Keratinocyte (primary cell): Measurements from ENCODE around the gene HLA-DMA. TPM values are rescaled to one million over a fixed set of nuclear protein-coding genes. Genes with fewer than 3 reads are reported as not detected.

Experiments
- DNase-seq: peaks from one replicate; pipeline ENCODE4 v3.0.0-alpha.2; 2011; ENCODE audit warnings: low read depth, missing footprints, low spot score
- FAIRE-seq: peaks from 2 replicates; lab custom pipeline; 2011; peaks lifted over from hg19 to GRCh38; lab: Jason Lieb, UNC
- H2AFZ ChIP-seq: 2 replicates; pipeline ENCODE4 v1.6.0; 2012; ENCODE audit warnings: low read length, control low read depth, inconsistent platforms; ENCODE audit not compliant: control insufficient read depth
- H3K27ac ChIP-seq: 2 replicates; pipeline ENCODE4 v1.5.1; 2011; ENCODE audit warnings: low read length; ENCODE audit not compliant: control insufficient read depth, insufficient read depth
- H3K27me3 ChIP-seq: 3 replicates; pipeline ENCODE4 v1.6.0; 2011; ENCODE audit warnings: low read length; ENCODE audit not compliant: control insufficient read depth, insufficient read depth; ENCODE audit errors: extremely low read depth
- H3K36me3 ChIP-seq, 2 experiments: 2 replicates in 1 of 2; 3 replicates in 1 of 2; pipeline ENCODE4 v1.5.1; 2011; ENCODE audit warnings: low read length in 2 of 2, mild to moderate bottlenecking in 1 of 2; ENCODE audit not compliant: control insufficient read depth in 2 of 2, insufficient read depth in 2 of 2; ENCODE audit errors: extremely low read depth in 1 of 2
- H3K4me1 ChIP-seq: 3 replicates; pipeline ENCODE4 v1.5.1; 2011; ENCODE audit warnings: low read length; ENCODE audit not compliant: control insufficient read depth, insufficient read depth; ENCODE audit errors: extremely low read depth
- H3K4me2 ChIP-seq: 3 replicates; pipeline ENCODE4 v1.6.0; 2011; ENCODE audit warnings: low read depth, low read length; ENCODE audit not compliant: control insufficient read depth, insufficient read depth; ENCODE audit errors: extremely low read depth
- H3K4me3 ChIP-seq, 3 experiments: fragments of 200-600 bp in 1 of 3; sonication (generic) in 1 of 3; 2 replicates in 2 of 3; 3 replicates in 1 of 3; pipeline ENCODE4 v1.5.1; 2011 to 2016; ENCODE audit warnings: low read length in 3 of 3, mild to moderate bottlenecking in 3 of 3, control low read depth in 2 of 3, inconsistent platforms in 1 of 3, low read depth in 1 of 3, mixed read lengths in 1 of 3, mixed run types in 1 of 3, moderate library complexity in 1 of 3; ENCODE audit not compliant: control insufficient read depth in 2 of 3, insufficient read depth in 2 of 3; ENCODE audit errors: extremely low read depth in 1 of 3
- H3K79me2 ChIP-seq: 2 replicates; pipeline ENCODE4 v1.6.0; 2012; ENCODE audit warnings: low read length; ENCODE audit not compliant: control insufficient read depth, insufficient read depth
- H3K9ac ChIP-seq: 3 replicates; pipeline ENCODE4 v1.6.0; 2011; ENCODE audit warnings: low read length; ENCODE audit not compliant: control insufficient read depth, insufficient read depth; ENCODE audit errors: extremely low read depth
- H3K9me1 ChIP-seq: 3 replicates; pipeline ENCODE4 v1.6.0; 2011; ENCODE audit warnings: low read length; ENCODE audit not compliant: control insufficient read depth, insufficient read depth; ENCODE audit errors: extremely low read depth
- H3K9me3 ChIP-seq: 2 replicates; pipeline ENCODE4 v1.5.1; 2012; ENCODE audit warnings: low read depth, low read length; ENCODE audit not compliant: control insufficient read depth
- H4K20me1 ChIP-seq: 3 replicates; pipeline ENCODE4 v1.6.0; 2011; ENCODE audit warnings: low read length; ENCODE audit not compliant: control insufficient read depth, insufficient read depth; ENCODE audit errors: extremely low read depth
- EZH2 ChIP-seq: IDR thresholded peaks from one replicate; pipeline ENCODE4 v1.6.1; 2012; ENCODE audit warnings: inconsistent platforms, mild to moderate bottlenecking, low read length, moderate library complexity
- dilution Hi-C: fragments of 300-500 bp; cut with MboI; formaldehyde crosslinking; loops from one replicate; pipeline ENCODE4 v1.7.0; 2020; ENCODE audit warnings: low sequenced_read_pairs; ENCODE audit not compliant: extremely low pct_ligation_motif_present
- polyA plus RNA-seq, 5 experiments: library from polyadenylated mRNA; depleted of rRNA in 3 of 5; stranded (reverse) in 3 of 5; stranded (forward) in 1 of 5; unstranded in 1 of 5; fragments of >200 nt; gene quantifications; 1 replicate in 1 of 5; 2 replicates in 3 of 5; 3 replicates in 1 of 5; pipeline versions ENCODE4 v1.2.1 to v1.2.3, GENCODE V29; 2011 to 2012; ENCODE audit warnings: missing spikeins in 2 of 5, low read depth in 1 of 5, low replicate concordance in 1 of 5
- TF ChIP-seq, protein P1 (sequence below), 3 experiments: IDR thresholded peaks in 1 of 3; conservative IDR thresholded peaks in 1 of 3; optimal IDR thresholded peaks in 1 of 3; 2 replicates in 2 of 3; 3 replicates in 1 of 3; pipeline versions ENCODE3 to v1.5.1; 2011; ENCODE audit warnings: low read length in 3 of 3, mild to moderate bottlenecking in 3 of 3, moderate library complexity in 2 of 3, control low read depth in 1 of 3, inconsistent platforms in 1 of 3; ENCODE audit not compliant: insufficient read depth in 2 of 3; ENCODE audit errors: extremely low read depth in 1 of 3

HLA-DMA gene
- polyA plus RNA-seq, 1 donor (not counting 4 experiments of a cell fraction or from before 2014, with no cell fraction given), result 2.6 TPM

GRCh38 chr6:32963866-32964265, 11.0 kb upstream of the HLA-DMA start:
- Histone ChIP-seq H3K36me3 (no peaks in the 10 kb centered on the region), H4K20me1 (no peaks in the 10 kb centered on the region), H3K27ac (no peak overlapping the region), H3K4me1 (peaks cover 8% of the 10 kb centered on the region), H3K9me3 (no peaks in the 10 kb centered on the region), H2AFZ (no peak overlapping the region), H3K4me2 (no peak overlapping the region), H3K4me3 (no peak overlapping the region), H3K9ac (no peak overlapping the region), H3K9me1 (no peaks in the 10 kb centered on the region), H3K79me2 (peaks cover 7% of the 10 kb centered on the region), H3K27me3 (no peaks in the 10 kb centered on the region)
- FAIRE-seq (no peak), DNase-seq (no peak)
- TF ChIP-seq, protein P1, sequence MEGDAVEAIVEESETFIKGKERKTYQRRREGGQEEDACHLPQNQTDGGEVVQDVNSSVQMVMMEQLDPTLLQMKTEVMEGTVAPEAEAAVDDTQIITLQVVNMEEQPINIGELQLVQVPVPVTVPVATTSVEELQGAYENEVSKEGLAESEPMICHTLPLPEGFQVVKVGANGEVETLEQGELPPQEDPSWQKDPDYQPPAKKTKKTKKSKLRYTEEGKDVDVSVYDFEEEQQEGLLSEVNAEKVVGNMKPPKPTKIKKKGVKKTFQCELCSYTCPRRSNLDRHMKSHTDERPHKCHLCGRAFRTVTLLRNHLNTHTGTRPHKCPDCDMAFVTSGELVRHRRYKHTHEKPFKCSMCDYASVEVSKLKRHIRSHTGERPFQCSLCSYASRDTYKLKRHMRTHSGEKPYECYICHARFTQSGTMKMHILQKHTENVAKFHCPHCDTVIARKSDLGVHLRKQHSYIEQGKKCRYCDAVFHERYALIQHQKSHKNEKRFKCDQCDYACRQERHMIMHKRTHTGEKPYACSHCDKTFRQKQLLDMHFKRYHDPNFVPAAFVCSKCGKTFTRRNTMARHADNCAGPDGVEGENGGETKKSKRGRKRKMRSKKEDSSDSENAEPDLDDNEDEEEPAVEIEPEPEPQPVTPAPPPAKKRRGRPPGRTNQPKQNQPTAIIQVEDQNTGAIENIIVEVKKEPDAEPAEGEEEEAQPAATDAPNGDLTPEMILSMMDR (optimal IDR thresholded peaks at IDR 0.05 in 1 of 3, IDR thresholded peaks at IDR 0.05 in 1 of 3, conservative IDR thresholded peaks at IDR 0.05 in 1 of 3; ENCODE audit: extremely low read depth in 1 of 3, insufficient read depth in 2 of 3, low read length in 3 of 3), result no peak
- TF ChIP-seq EZH2, result no peak
- dilution Hi-C loops, result no loop called here

DNA sequence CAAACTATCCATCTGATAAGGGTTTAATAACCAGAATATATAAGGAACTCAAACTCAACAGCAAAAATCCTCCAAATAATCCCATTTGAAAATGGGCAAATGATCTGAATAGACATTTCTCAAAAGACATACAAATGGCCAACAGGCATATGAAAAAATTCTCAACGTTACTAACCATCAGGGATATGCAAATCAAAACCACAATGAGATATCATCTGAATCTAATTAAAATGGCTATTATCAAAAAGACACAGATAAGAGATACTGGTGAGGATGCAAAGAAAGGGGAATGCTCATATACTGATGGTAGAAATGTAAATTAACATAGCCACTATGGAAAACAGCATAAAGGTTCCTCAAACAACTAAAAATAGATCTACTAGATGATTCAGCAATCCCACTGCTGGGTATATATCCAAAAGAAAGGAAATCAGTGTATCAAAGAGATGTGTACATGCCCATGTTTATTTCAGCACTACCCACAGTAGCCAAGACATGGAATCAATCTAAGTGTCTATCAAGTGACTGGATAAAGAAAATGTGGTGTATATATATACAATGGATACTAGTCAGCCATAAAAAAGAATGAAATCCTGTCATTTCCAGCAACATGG, 9.4 kb upstream of the HLA-DMA start:
- TF ChIP-seq EZH2, result no peak
- TF ChIP-seq, protein P1 (optimal IDR thresholded peaks at IDR 0.05 in 1 of 3, IDR thresholded peaks at IDR 0.05 in 1 of 3, conservative IDR thresholded peaks at IDR 0.05 in 1 of 3; ENCODE audit: extremely low read depth in 1 of 3, insufficient read depth in 2 of 3, low read length in 3 of 3), result no peak
- dilution Hi-C loops, result no loop called here
- H3K27me3 ChIP-seq, result no peaks in the 10 kb centered on the region
- no peaks in the 10 kb centered on the region for H3K9me1 ChIP-seq
- H3K4me1 ChIP-seq, result peaks cover 6% of the 10 kb centered on the region
- H3K79me2 ChIP-seq, result peaks cover 3% of the 10 kb centered on the region
- H3K9ac ChIP-seq, result no peak overlapping the region
- H3K9me3 ChIP-seq, result no peaks in the 10 kb centered on the region
- no peak overlapping the region for H3K4me3 ChIP-seq
- DNase-seq, result no peak
- H3K27ac ChIP-seq, result no peak overlapping the region
- H2AFZ ChIP-seq, result no peak overlapping the region
- H3K4me2 ChIP-seq, result no peak overlapping the region
- FAIRE-seq, result no peak
- no peaks in the 10 kb centered on the region for H4K20me1 ChIP-seq
- no peaks in the 10 kb centered on the region for H3K36me3 ChIP-seq
